Thyroid gland (tissue), 4 donors: ENCODE results near the gene SPINDOC. TPM values are rescaled to one million over a fixed set of nuclear protein-coding genes. Genes with fewer than 3 reads are reported as not detected.

Experiments
- DNase-seq, 2 donors: peaks; one replicate each; pipeline ENCODE4 v3.0.0-alpha.2; 2019
- H3K27ac ChIP-seq, 3 donors: fragments of 200-600 bp; sonication (generic); 1 replicate in 2 of 3; 2 replicates in 1 of 3; pipeline ENCODE4 v1.5.1; 2016 to 2019; ENCODE audit warnings: mild to moderate bottlenecking in 1 of 3, moderate library complexity in 1 of 3
- H3K27me3 ChIP-seq: fragments of 200-600 bp; sonication (generic); one replicate; pipeline ENCODE4 v1.5.1; 2019
- H3K36me3 ChIP-seq, 2 donors: fragments of 200-600 bp; sonication (generic); one replicate each; pipeline ENCODE4 v1.5.1; 2016 to 2019
- H3K4me1 ChIP-seq, 2 donors: fragments of 200-600 bp; sonication (generic); one replicate each; pipeline ENCODE4 v1.5.1; 2017 to 2019
- H3K4me3 ChIP-seq, 3 donors: fragments of 200-600 bp; sonication (generic); replicated peaks in 1 of 3; 1 replicate in 2 of 3; 2 replicates in 1 of 3; pipeline ENCODE4 v1.5.1; 2016; ENCODE audit warnings: mild to moderate bottlenecking in 1 of 3
- H3K9me3 ChIP-seq: fragments of 200-600 bp; sonication (generic); one replicate; pipeline ENCODE4 v1.5.1; 2017
- CTCF ChIP-seq, 6 experiments: fragments of 200-600 bp in 3 of 6; fragments of 450-650 bp in 3 of 6; sonication (generic) in 3 of 6; IDR thresholded peaks; one replicate each; pipeline ENCODE4 v1.5.1; 2016 to 2019; ENCODE audit warnings: antibody characterized with exemption in 6 of 6, mild to moderate bottlenecking in 2 of 6, inconsistent platforms in 1 of 6, moderate library complexity in 1 of 6
- POLR2A ChIP-seq, 2 donors: fragments of 450-650 bp; IDR thresholded peaks; one replicate each; pipeline ENCODE4 v1.6.1; 2017; ENCODE audit warnings: antibody characterized with exemption in 2 of 2, mild to moderate bottlenecking in 2 of 2, moderate library complexity in 1 of 2
- WGBS, 2 donors: methylation state at CpG; one replicate each; pipeline ENCODE4 v1.1.5; 2017; 5-methylcytosine and 5-hydroxymethylcytosine counted together
- intact Hi-C: fragments of 100-400 bp; cut with DNase I; formaldehyde crosslinking; loops from one replicate; pipeline ENCODE4 v1.15.1; 2023
- total RNA-seq, 4 donors: library from RNA; depleted of rRNA; stranded (reverse); fragments of >200 nt; gene quantifications; one replicate each; pipeline ENCODE4 v1.2.3, GENCODE V29; 2016

The SPINDOC gene
- total RNA-seq, 4 donors from 2014 or later: 7.4 to 12.6 (median 10.3) TPM

GRCh38 chr11:63870351-63871140, 57.3 kb downstream of the SPINDOC start:
- peaks cover 90 to 96% of the 10 kb centered on the region in 2 donors for H3K4me1 ChIP-seq
- intact Hi-C loops: no loop called here
- TF ChIP-seq CTCF (IDR thresholded peaks at IDR 0.05): no peak
- TF ChIP-seq POLR2A (IDR thresholded peaks at IDR 0.05): no peak

DNA sequence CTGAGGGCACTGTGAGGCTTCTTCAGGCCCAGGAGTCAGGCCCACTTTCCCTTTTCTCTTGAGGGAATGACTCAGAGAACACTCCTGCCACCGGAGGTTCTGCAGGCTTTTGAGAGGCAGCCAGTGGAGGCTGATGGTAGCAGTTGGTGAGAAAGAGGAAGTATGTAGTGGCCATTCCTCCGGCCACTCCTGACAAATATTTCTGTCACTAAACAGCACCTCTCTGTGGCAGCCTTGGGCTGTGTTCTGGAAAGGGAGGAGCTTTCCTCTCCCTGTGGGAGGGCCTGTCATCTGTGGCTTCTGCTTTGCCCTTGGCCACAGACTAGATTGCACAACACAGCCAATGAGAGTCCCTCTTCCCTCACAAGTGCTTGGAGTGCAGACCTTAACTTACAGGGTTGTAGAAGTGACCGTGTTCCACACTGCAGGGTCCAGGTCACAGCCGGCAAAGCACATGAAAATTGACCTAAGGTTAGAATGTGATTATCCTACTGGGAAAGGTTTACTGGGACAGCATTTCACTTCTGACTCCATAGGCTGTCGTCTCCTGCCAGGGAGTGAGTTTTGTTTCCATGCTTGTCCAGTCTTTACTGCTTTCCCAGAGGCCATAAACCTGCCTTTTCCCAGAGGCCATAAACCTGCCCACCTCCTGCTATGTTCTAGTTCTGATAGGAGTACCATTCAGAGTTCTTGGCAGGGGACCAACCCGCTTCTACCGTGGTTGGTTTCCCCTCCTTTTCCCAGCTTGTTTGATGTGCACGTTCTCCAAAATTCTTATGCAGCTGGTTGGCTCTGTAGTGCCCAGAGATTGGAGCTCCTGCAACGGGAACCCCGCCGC, 58.9 kb downstream of the SPINDOC start:
- Histone ChIP-seq H3K36me3 (no peaks in the 10 kb centered on the region), H3K27ac (peak overlapping the region; percentile 58 to 75 (median 74)), H3K9me3 (no peaks in the 10 kb centered on the region), H3K4me1 (peaks cover 80 to 87% of the 10 kb centered on the region in 2 donors), H3K4me3 (no peak overlapping the region), H3K27me3 (no peaks in the 10 kb centered on the region)
- intact Hi-C loops: no loop called here
- peak in 1 of 2 donors; percentile 68 for TF ChIP-seq POLR2A (IDR thresholded peaks at IDR 0.05)
- peak in 5 of 6 experiments; percentile 17 to 77 (median 74) for TF ChIP-seq CTCF (IDR thresholded peaks at IDR 0.05)
- peak; percentile 91 to 93 for DNase-seq
- 7 to 8% methylated on average over 11 of the region's 11 CpGs for WGBS, 2 donors

More at GRCh38 chr11:63870351-63871140, 57.3 kb downstream of the SPINDOC start:
- 45 to 46% methylated on average over 11 to 13 of the region's 14 CpGs for WGBS, 2 donors
- H3K27me3 ChIP-seq: no peaks in the 10 kb centered on the region
- H3K4me3 ChIP-seq: no peak overlapping the region
- no peaks in the 10 kb centered on the region for H3K9me3 ChIP-seq
- peak overlapping the region; percentile 30 to 73 (median 61) for H3K27ac ChIP-seq
- DNase-seq: no peak
- no peaks in the 10 kb centered on the region for H3K36me3 ChIP-seq

DNA sequence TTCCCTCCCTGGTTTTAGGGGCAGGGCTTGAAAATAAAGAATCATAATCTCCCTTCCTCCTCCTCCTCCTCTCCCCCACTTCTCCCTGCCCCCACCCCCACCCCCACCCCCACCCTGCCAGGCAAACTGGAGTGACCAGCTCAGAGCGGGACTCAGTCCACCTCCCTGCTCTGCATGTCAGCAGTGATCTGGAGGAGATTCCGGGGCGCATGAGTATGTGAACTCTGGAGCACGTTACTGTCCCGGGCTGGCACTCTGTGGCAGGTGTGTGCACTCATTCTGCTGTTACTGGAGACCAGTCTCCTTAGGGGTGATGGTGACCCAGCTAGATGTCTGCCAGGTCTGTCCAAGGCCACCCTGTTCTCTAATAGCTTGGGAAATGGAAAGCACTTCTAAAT, 59.5 kb downstream of the SPINDOC start:
- no peak overlapping the region for H3K4me3 ChIP-seq
- DNase-seq: peak; percentile 76
- WGBS, 2 donors: 33% methylated on average over 3 to 5 of the region's 5 CpGs
- no peaks in the 10 kb centered on the region for H3K9me3 ChIP-seq
- TF ChIP-seq CTCF (IDR thresholded peaks at IDR 0.05) (no peak), POLR2A (IDR thresholded peaks at IDR 0.05) (no peak)
- H3K4me1 ChIP-seq: peaks cover 80 to 84% of the 10 kb centered on the region in 2 donors
- H3K27me3 ChIP-seq: no peaks in the 10 kb centered on the region
- H3K36me3 ChIP-seq: no peaks in the 10 kb centered on the region
- intact Hi-C loops: no loop called here
- H3K27ac ChIP-seq: peak overlapping the region; percentile 58 to 75 (median 74)

DNA sequence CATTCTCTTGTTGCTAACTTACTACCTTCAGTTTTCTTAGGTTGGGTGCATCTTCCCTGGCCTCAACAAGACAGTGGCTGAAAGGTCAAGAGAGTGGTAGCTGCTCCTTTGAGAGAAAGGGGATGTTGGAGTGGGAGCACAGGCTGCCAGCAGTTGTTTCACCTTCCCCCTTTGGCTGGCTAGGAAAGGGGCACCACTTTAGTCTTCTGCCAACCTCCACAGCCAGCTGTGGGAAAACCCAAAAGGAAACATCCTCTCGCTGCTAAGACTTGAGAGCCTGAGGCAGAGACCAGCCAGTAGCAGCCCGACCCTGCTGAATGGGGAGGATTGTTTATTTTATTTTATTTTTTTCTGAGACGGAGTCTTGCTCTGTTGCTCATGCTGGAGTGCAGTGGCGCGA, 60.1 kb downstream of the SPINDOC start:
- no peak for TF ChIP-seq POLR2A (IDR thresholded peaks at IDR 0.05)
- TF ChIP-seq CTCF (IDR thresholded peaks at IDR 0.05): no peak
- WGBS, 2 donors: 22 to 39% methylated on average over 5 of the region's 5 CpGs
- H3K27me3 ChIP-seq: no peaks in the 10 kb centered on the region
- no peak overlapping the region for H3K4me3 ChIP-seq
- H3K4me1 ChIP-seq: peaks cover 80 to 81% of the 10 kb centered on the region in 2 donors
- peak overlapping the region; percentile 58 to 75 (median 74) for H3K27ac ChIP-seq
- no peaks in the 10 kb centered on the region for H3K9me3 ChIP-seq
- intact Hi-C loops: no loop called here
- no peaks in the 10 kb centered on the region for H3K36me3 ChIP-seq
- peak; percentile 35 to 38 for DNase-seq
